ENCODE data around the gene KIR2DL4. TPM values are rescaled to one million over a fixed set of nuclear protein-coding genes. Genes with fewer than 3 reads are reported as not detected.

KIR2DL4 gene
- total RNA-seq, 1 experiment from 2014 or later: not detected

Small RNAs within 50 kb of the gene (small RNA-seq; reads per million reads assigned to genes)
- 0 reads per million in 2 experiments for gene KIR3DP1

Other genes with a start within 250 kb of the KIR2DL4 start
- not detected in 2 replicates for gene LILRA2, start 229.8 kb upstream of the KIR2DL4 start, total RNA-seq (2014; rRNA removed; shearing (Covaris generic))
- gene LILRA1, start 210.0 kb upstream of the KIR2DL4 start, total RNA-seq (2014; rRNA removed; shearing (Covaris generic)): not detected in 2 replicates
- gene LILRB1, start 173.1 kb upstream of the KIR2DL4 start, total RNA-seq (2014; rRNA removed; shearing (Covaris generic)): not detected in 2 replicates
- gene LILRB4, start 140.6 kb upstream of the KIR2DL4 start, total RNA-seq (2014; rRNA removed; shearing (Covaris generic)): not detected in 2 replicates
- gene KIR3DL3, start 79.2 kb upstream of the KIR2DL4 start, total RNA-seq (2014; rRNA removed; shearing (Covaris generic)): not detected in 2 replicates
- gene KIR2DL3, start 65.1 kb upstream of the KIR2DL4 start, total RNA-seq (2014; rRNA removed; shearing (Covaris generic)): not detected in 2 replicates
- gene KIR2DL1, start 33.8 kb upstream of the KIR2DL4 start, total RNA-seq (2014; rRNA removed; shearing (Covaris generic)): not detected in 2 replicates
- gene KIR3DL1, start 12.9 kb downstream of the KIR2DL4 start, total RNA-seq (2014; rRNA removed; shearing (Covaris generic)): not detected in 2 replicates
- not detected in 2 replicates for gene KIR2DS4, start 29.1 kb downstream of the KIR2DL4 start, total RNA-seq (2014; rRNA removed; shearing (Covaris generic))
- gene KIR3DL2, start 46.8 kb downstream of the KIR2DL4 start, total RNA-seq (2014; rRNA removed; shearing (Covaris generic)): not detected in 2 replicates
- not detected in 2 replicates for gene FCAR, start 70.6 kb downstream of the KIR2DL4 start, total RNA-seq (2014; rRNA removed; shearing (Covaris generic))
- not detected in 2 replicates for gene NCR1, start 102.5 kb downstream of the KIR2DL4 start, total RNA-seq (2014; rRNA removed; shearing (Covaris generic))
- gene NLRP7, start 143.9 kb downstream of the KIR2DL4 start, total RNA-seq (2014; rRNA removed; shearing (Covaris generic)): not detected in 2 replicates
- gene NLRP2, start 162.8 kb downstream of the KIR2DL4 start, total RNA-seq (2014; rRNA removed; shearing (Covaris generic)): not detected in 2 replicates
- 0.17 TPM in 1 of 2 replicates, not detected in the other for gene GP6, start 234.7 kb downstream of the KIR2DL4 start, total RNA-seq (2014; rRNA removed; shearing (Covaris generic))